Activated T-cell treated with anti-CD3 and anti-CD28 coated beads for 48 hours (primary cell): ENCODE data around the gene ADGRV1.

Source experiments
- DNase-seq: peaks from one replicate; pipeline ENCODE4 v3.0.0-alpha.2; 2020; ENCODE audit warnings: low read depth

ADGRV1 gene

GRCh38 chr5:91070761-91071550 is 512.4 kb downstream of the ADGRV1 start:
- no peak for DNase-seq

- DNase-seq = no peak
Observed at GRCh38 chr5:91072881-91073280, 514.3 kb downstream of the ADGRV1 start.

GRCh38 chr5:91074615-91075014 is 516.0 kb downstream of the ADGRV1 start:
- no peak for DNase-seq

- DNase-seq = no peak
Observed at GRCh38 chr5:91076138-91076537, 517.5 kb downstream of the ADGRV1 start.

- no peak for DNase-seq
Observed at GRCh38 chr5:91077623-91078022, 519.0 kb downstream of the ADGRV1 start.

- no peak for DNase-seq
Observed at GRCh38 chr5:91079037-91079436, 520.4 kb downstream of the ADGRV1 start.

GRCh38 chr5:91089758-91090157 is 531.2 kb downstream of the ADGRV1 start:
- DNase-seq = no peak

GRCh38 chr5:91090995-91091394 is 532.4 kb downstream of the ADGRV1 start:
- no peak for DNase-seq

- no peak for DNase-seq
Observed at GRCh38 chr5:91091471-91092234, 533.1 kb downstream of the ADGRV1 start.

- DNase-seq = no peak
Observed at GRCh38 chr5:91092859-91093783, 534.5 kb downstream of the ADGRV1 start.

GRCh38 chr5:91095313-91095712 is 536.7 kb downstream of the ADGRV1 start:
- no peak for DNase-seq

GRCh38 chr5:91095786-91096385 is 537.3 kb downstream of the ADGRV1 start:
- DNase-seq = no peak

- no peak for DNase-seq
Observed at GRCh38 chr5:91098541-91098940, 539.9 kb downstream of the ADGRV1 start.

GRCh38 chr5:91101600-91102379 is 543.2 kb downstream of the ADGRV1 start:
- peak; percentile 29 for DNase-seq

GRCh38 chr5:91103353-91104061 is 544.9 kb downstream of the ADGRV1 start:
- no peak for DNase-seq

- no peak for DNase-seq
Observed at GRCh38 chr5:91104062-91104448, 545.5 kb downstream of the ADGRV1 start.

GRCh38 chr5:91106842-91107511 is 548.4 kb downstream of the ADGRV1 start:
- no peak for DNase-seq

GRCh38 chr5:91109634-91110033 is 551.0 kb downstream of the ADGRV1 start:
- no peak for DNase-seq

- DNase-seq = no peak
Observed at GRCh38 chr5:91110686-91111085, 552.1 kb downstream of the ADGRV1 start.
